GM18517 (cell line): ENCODE measurements around the gene EXOC3L2.

Experiments
- ATAC-seq: cut with Tn5 transposase; IDR thresholded peaks from one replicate; pipeline ENCODE4 v1.9.1; 2021; ENCODE audit warnings: mild to moderate bottlenecking, moderate library complexity; ENCODE audit not compliant: unreplicated experiment

Gene EXOC3L2

DNA sequence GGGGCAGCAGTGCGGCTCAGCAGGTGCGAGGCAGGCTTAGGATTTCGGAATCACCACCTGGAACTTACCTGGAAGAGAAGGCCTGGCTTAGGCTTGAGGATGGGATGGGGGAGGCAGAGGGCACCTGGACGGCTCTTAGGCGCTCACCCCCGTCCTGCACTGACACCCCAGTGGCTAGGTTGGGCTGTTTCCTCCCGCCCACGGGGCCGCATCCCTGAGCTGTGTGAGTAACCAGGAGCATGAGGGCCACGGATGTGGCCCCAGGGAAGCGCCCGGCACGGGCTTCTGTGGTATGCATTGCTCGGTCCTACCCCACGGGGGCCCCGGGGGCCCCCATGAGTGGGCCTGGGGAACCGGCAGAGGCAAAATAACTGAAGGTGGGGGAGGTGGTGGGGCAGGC, 82.1 kb downstream of the EXOC3L2 start:
- ATAC-seq = no peak

DNA sequence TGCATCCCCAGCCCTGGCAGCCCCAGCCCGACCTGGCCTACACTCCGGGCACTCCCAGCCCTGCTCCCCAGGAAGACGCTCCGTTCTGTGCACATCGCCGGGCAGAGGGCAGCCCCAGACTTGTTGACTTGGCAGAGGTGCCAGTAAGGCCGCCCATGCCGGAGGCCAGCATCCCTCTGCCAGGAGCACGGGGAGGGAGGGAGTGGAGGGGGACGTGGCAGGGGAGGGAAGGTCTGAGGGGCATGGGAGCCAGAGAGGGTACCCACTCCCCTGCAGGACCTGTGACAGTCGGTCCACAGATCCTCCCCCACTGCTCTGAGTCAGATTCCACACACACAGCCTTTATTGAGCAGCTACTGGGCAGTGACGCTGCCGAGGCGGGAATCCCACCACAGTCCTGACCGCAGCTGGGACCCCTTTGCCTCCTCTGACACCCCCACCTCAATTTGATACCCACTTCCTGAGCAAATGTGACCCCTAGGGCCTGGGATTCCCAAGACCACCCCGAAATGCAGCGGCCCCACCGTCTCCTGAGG, 82.5 kb downstream of the EXOC3L2 start:
- ATAC-seq = no peak
